HepG2 (cell line): ENCODE measurements around the gene SUSD6. TPM values are rescaled to one million over a fixed set of nuclear protein-coding genes. Genes with fewer than 3 reads are reported as not detected.

ENCODE experiments used
- EP300 ChIP-seq, 3 experiments: sonication (generic) in 1 of 3; formaldehyde crosslinking in 1 of 3; IDR thresholded peaks; 2 replicates each; pipeline versions ENCODE4 v1.5.1 to v1.6.1; 2011 to 2020; ENCODE audit warnings: low read depth in 2 of 3, low read length in 2 of 3, borderline replicate concordance in 1 of 3, improper control_type of control experiment in 1 of 3, mild to moderate bottlenecking in 1 of 3, missing genetic modification reagents in 1 of 3, moderate library complexity in 1 of 3
- ESRRA ChIP-seq: sonication (generic); formaldehyde crosslinking; IDR thresholded peaks from 2 replicates; pipeline ENCODE4 v1.5.1; 2020; ENCODE audit warnings: mild to moderate bottlenecking, low read depth, missing genetic modification reagents
- EZH2 ChIP-seq: conservative IDR thresholded peaks from 2 replicates; pipeline ENCODE4 v1.6.1; 2012; ENCODE audit warnings: mild to moderate bottlenecking, low read depth, low read length, moderate library complexity
- FOSL2 ChIP-seq: sonication (generic); formaldehyde crosslinking; IDR thresholded peaks from 2 replicates; pipeline ENCODE4 v1.4.0; 2020; ENCODE audit warnings: missing genetic modification reagents
- FOXK1 ChIP-seq: sonication (generic); formaldehyde crosslinking; IDR thresholded peaks from 2 replicates; pipeline ENCODE4 v1.4.0; 2020; ENCODE audit warnings: low read depth, missing genetic modification reagents, borderline replicate concordance
- FOXO1 ChIP-seq: sonication (generic); formaldehyde crosslinking; IDR thresholded peaks from 2 replicates; pipeline ENCODE4 v1.4.0; 2020; ENCODE audit warnings: missing genetic modification reagents
- FOXP1 ChIP-seq, 2 experiments: fragments of 450-650 bp in 1 of 2; IDR thresholded peaks; 2 replicates each; pipeline ENCODE4 v1.6.1; 2017 to 2018; ENCODE audit warnings: antibody characterized with exemption in 1 of 2
- GATAD2A ChIP-seq: IDR thresholded peaks from 2 replicates; pipeline ENCODE4 v1.6.1; 2016
- HDAC1 ChIP-seq: sonication (generic); formaldehyde crosslinking; IDR thresholded peaks from 2 replicates; pipeline ENCODE4 v1.5.1; 2020; ENCODE audit warnings: mild to moderate bottlenecking, missing genetic modification reagents
- HMG20A ChIP-seq: IDR thresholded peaks from 2 replicates; pipeline ENCODE4 v1.6.1; 2016; ENCODE audit warnings: borderline replicate concordance
- HOMEZ ChIP-seq: IDR thresholded peaks from 2 replicates; pipeline ENCODE4 v1.6.1; 2016; ENCODE audit warnings: low read depth
- IKZF5 ChIP-seq: IDR thresholded peaks from 2 replicates; pipeline ENCODE4 v1.6.1; 2018; ENCODE audit warnings: missing genetic modification reagents, mild to moderate bottlenecking, missing compliant biosample characterization
- ISL2 ChIP-seq: sonication (generic); formaldehyde crosslinking; IDR thresholded peaks from 2 replicates; pipeline ENCODE4 v1.5.0; 2020; ENCODE audit warnings: missing genetic modification reagents
- KAT8 ChIP-seq: IDR thresholded peaks from 2 replicates; pipeline ENCODE4 v1.6.1; 2016; ENCODE audit warnings: missing genetic modification reagents, missing compliant biosample characterization
- MED1 ChIP-seq: sonication (generic); formaldehyde crosslinking; IDR thresholded peaks from 2 replicates; pipeline ENCODE4 v1.4.0; 2020; ENCODE audit warnings: missing genetic modification reagents
- MEIS1 ChIP-seq: sonication (generic); formaldehyde crosslinking; IDR thresholded peaks from 2 replicates; pipeline ENCODE4 v1.9.0; 2021; ENCODE audit warnings: mild to moderate bottlenecking, missing genetic modification reagents, moderate library complexity, borderline replicate concordance
- NCOA2 ChIP-seq: sonication (generic); formaldehyde crosslinking; IDR thresholded peaks from 2 replicates; pipeline ENCODE4 v1.8.0; 2022; ENCODE audit warnings: inconsistent platforms
- NFIC ChIP-seq: IDR thresholded peaks from 2 replicates; pipeline ENCODE4 v1.6.1; 2012; ENCODE audit warnings: mild to moderate bottlenecking, low read length, inconsistent platforms
- NR2F1 ChIP-seq, 2 experiments: fragments of 450-650 bp in 1 of 2; formaldehyde crosslinking in 1 of 2; IDR thresholded peaks; 2 replicates each; pipeline versions ENCODE4 v1.5.0 to v1.6.1; 2016 to 2020; ENCODE audit warnings: mild to moderate bottlenecking in 1 of 2, missing compliant biosample characterization in 1 of 2, missing genetic modification reagents in 1 of 2, moderate library complexity in 1 of 2
- NR2F2 ChIP-seq: IDR thresholded peaks from 2 replicates; pipeline ENCODE4 v1.6.1; 2012; ENCODE audit warnings: low read depth, inconsistent platforms, borderline replicate concordance
- PPARG ChIP-seq: conservative IDR thresholded peaks from 2 replicates; pipeline ENCODE4 v1.6.1; 2016; ENCODE audit warnings: missing biosample characterization, missing genetic modification reagents
- SOX13 ChIP-seq, 3 experiments: fragments of 450-650 bp in 1 of 3; sonication (generic) in 1 of 3; formaldehyde crosslinking in 1 of 3; IDR thresholded peaks in 2 of 3; conservative IDR thresholded peaks in 1 of 3; 2 replicates each; pipeline versions ENCODE4 v1.5.0 to v1.6.1; 2016 to 2020; ENCODE audit warnings: antibody characterized with exemption in 1 of 3, mild to moderate bottlenecking in 1 of 3, missing compliant biosample characterization in 1 of 3, missing genetic modification reagents in 1 of 3, moderate library complexity in 1 of 3
- SOX6 ChIP-seq, 2 experiments: fragments of 450-650 bp in 1 of 2; sonication (generic) in 1 of 2; formaldehyde crosslinking in 1 of 2; IDR thresholded peaks; 2 replicates each; pipeline versions ENCODE4 v1.4.0 to v1.6.1; 2017 to 2020; ENCODE audit warnings: antibody characterized with exemption in 1 of 2, mild to moderate bottlenecking in 1 of 2, missing genetic modification reagents in 1 of 2
- TSC22D2 ChIP-seq: sonication (generic); formaldehyde crosslinking; IDR thresholded peaks from 2 replicates; pipeline ENCODE4 v1.5.1; 2020; ENCODE audit warnings: missing genetic modification reagents, mild to moderate bottlenecking, borderline replicate concordance
- ZBTB20 ChIP-seq: sonication (generic); formaldehyde crosslinking; IDR thresholded peaks from 2 replicates; pipeline ENCODE4 v1.8.1; 2023; ENCODE audit warnings: missing genetic modification reagents, low read depth, mild to moderate bottlenecking, borderline replicate concordance
- ZEB1 ChIP-seq: IDR thresholded peaks from 2 replicates; pipeline ENCODE4 v1.6.1; 2012; ENCODE audit warnings: mild to moderate bottlenecking, low read depth, inconsistent platforms; ENCODE audit not compliant: insufficient replicate concordance
- ZMYM4 ChIP-seq: sonication (generic); formaldehyde crosslinking; IDR thresholded peaks from 2 replicates; pipeline ENCODE4 v1.8.1; 2023; ENCODE audit warnings: mild to moderate bottlenecking, missing genetic modification reagents
- ZNF460 ChIP-seq: sonication (generic); formaldehyde crosslinking; IDR thresholded peaks from 2 replicates; pipeline ENCODE4 v1.5.1; 2020; ENCODE audit warnings: missing genetic modification reagents, mild to moderate bottlenecking, borderline replicate concordance
- ZNF780A ChIP-seq: sonication (generic); formaldehyde crosslinking; IDR thresholded peaks from 2 replicates; pipeline ENCODE4 v1.8.0; 2022; ENCODE audit warnings: mild to moderate bottlenecking, missing genetic modification reagents, moderate library complexity
- polyA plus RNA-seq, 8 experiments: library from polyadenylated mRNA; depleted of rRNA in 3 of 8; stranded (reverse) in 7 of 8; unstranded in 1 of 8; fragments of >200 nt; fragmentation: Illumina TruSeq in 4 of 8; extraction: Trizol in 4 of 8; gene quantifications; 2 replicates each; pipeline versions ENCODE4 v1.2.1 to v1.2.3, GENCODE V29; 2011 to 2016; ENCODE audit warnings: low read depth in 4 of 8, missing spikeins in 1 of 8, mixed read lengths in 1 of 8; ENCODE audit not compliant: insufficient read depth in 1 of 8
- total RNA-seq, 5 experiments: library from RNA; depleted of rRNA; stranded (reverse); fragments of >200 nt; fragmentation: Illumina TruSeq; extraction: Trizol; gene quantifications; 2 replicates each; pipeline ENCODE4 v1.2.3, GENCODE V29; 2016; ENCODE audit warnings: low read depth in 1 of 5

SUSD6 gene
- total and polyA plus RNA-seq, 2 of the 13 experiments (the other 11 are each of a cell fraction or from before 2014, with no cell fraction given), result 7.2 to 7.4 TPM

- 0 out of 4 replicates have a peak, but pooled peaks of 1 of the 2 experiments have one; percentile 7 for TF ChIP-seq NR2F1 (CRISPR knock-in tag; IDR thresholded peaks at IDR 0.05)
- TF ChIP-seq NFIC, result no peak
- TF ChIP-seq HMG20A (CRISPR knock-in tag), result peak; percentile 44; the same call in 1 of the 2 replicates
- TF ChIP-seq SOX6 (IDR thresholded peaks at IDR 0.05), result no peak
- TF ChIP-seq SOX6 (CRISPR knock-in tag; IDR thresholded peaks at IDR 0.05), result peak; percentile 67
- TF ChIP-seq HDAC1 (CRISPR knock-in tag), result 0 out of 2 replicates have a peak, but pooled peaks have one; percentile 36
- peak in 1 of 2 experiments; percentile 62; a peak in 1 of 4 replicates for TF ChIP-seq EP300 (IDR thresholded peaks at IDR 0.05; ENCODE audit: low read depth in 2 of 2, low read length in 2 of 2)
- no peak for TF ChIP-seq EP300 (CRISPR knock-in tag; IDR thresholded peaks at IDR 0.05; ENCODE audit: borderline replicate concordance)
- peak; percentile 25; the same call in 1 of the 2 replicates for TF ChIP-seq HOMEZ
- TF ChIP-seq NCOA2 (CRISPR knock-in tag), result 0 out of 2 replicates have a peak, but pooled peaks have one; percentile 33
- no peak for TF ChIP-seq SOX13 (IDR thresholded peaks at IDR 0.05)
- peak in 1 of 2 experiments; percentile 62; a peak in 1 of 4 replicates for TF ChIP-seq SOX13 (CRISPR knock-in tag; conservative IDR thresholded peaks at IDR 0.05 in 1 of 2, IDR thresholded peaks at IDR 0.05 in 1 of 2)
- no peak for TF ChIP-seq EZH2
- TF ChIP-seq ZNF460 (CRISPR knock-in tag), result no peak
- peak; percentile 43; the same call in 1 of the 2 replicates for TF ChIP-seq ISL2 (CRISPR knock-in tag)
- peak; percentile 79 for TF ChIP-seq GATAD2A (CRISPR knock-in tag)
- no peak for TF ChIP-seq ESRRA (CRISPR knock-in tag)
- no peak for TF ChIP-seq FOXP1 (IDR thresholded peaks at IDR 0.05)
- peak; percentile 87 for TF ChIP-seq FOXP1 (CRISPR knock-in tag; IDR thresholded peaks at IDR 0.05)
- 0 out of 2 replicates have a peak, but pooled peaks have one; percentile 45 for TF ChIP-seq IKZF5
- peak; percentile 60; the same call in 1 of the 2 replicates for TF ChIP-seq ZBTB20 (CRISPR knock-in tag)
- TF ChIP-seq TSC22D2 (CRISPR knock-in tag), result no peak
- TF ChIP-seq ZEB1, result peak; percentile 95
- 0 out of 2 replicates have a peak, but pooled peaks have one; percentile 54 for TF ChIP-seq NR2F2
- peak; percentile 63 for TF ChIP-seq FOXK1
- peak; percentile 52; the same call in 1 of the 2 replicates for TF ChIP-seq FOXO1 (CRISPR knock-in tag)
- peak; percentile 71 for TF ChIP-seq FOSL2 (CRISPR knock-in tag)
- peak; percentile 75 for TF ChIP-seq MED1 (CRISPR knock-in tag)
- 0 out of 2 replicates have a peak, but pooled peaks have one; percentile 16 for TF ChIP-seq PPARG (CRISPR knock-in tag)
- TF ChIP-seq MEIS1, result 0 out of 2 replicates have a peak, but pooled peaks have one; percentile 48
- TF ChIP-seq ZNF780A, result no peak
- TF ChIP-seq ZMYM4 (CRISPR knock-in tag), result peak; percentile 37; the same call in 1 of the 2 replicates
- peak; percentile 44; the same call in 1 of the 2 replicates for TF ChIP-seq KAT8 (CRISPR knock-in tag)
Observed at GRCh38 chr14:69741055-69741454, 129.7 kb downstream of the SUSD6 start (continued).
